GM12878 (cell line): ENCODE results near the gene MATN4. TPM values are rescaled to one million over a fixed set of nuclear protein-coding genes. Genes with fewer than 3 reads are reported as not detected.

Source experiments
- ATAC-seq: fragments of 200-7000 bp; cut with Tn5 transposase; 3 replicates; pipeline ENCODE4 v1.9.1; 2020; ENCODE audit warnings: mild to moderate bottlenecking, moderate library complexity
- BruUV-seq: library from RNA; stranded (reverse); fragments of 400-500 nt; replicated peaks from 2 replicates; lab custom pipeline; 2021; lab: Mats Ljungman, UMichigan
- CTCF ChIA-PET: fragments of 300-600 bp; sonication (Branson Sonifier 250); formaldehyde crosslinking; extraction: SDS; loops from one replicate; lab custom pipeline; 2021; ENCODE audit warnings: inconsistent platforms; lab: Yijun Ruan, JAX
- POLR2A ChIA-PET: fragments of 350-600 bp; formaldehyde crosslinking; extraction: SDS; loops from one replicate; lab custom pipeline; 2021; ENCODE audit warnings: inconsistent platforms; lab: Charles Lee
- RAD21 ChIA-PET: fragments of 300-600 bp; sonication (Branson Sonifier 250); formaldehyde crosslinking; loops from one replicate; lab custom pipeline; 2023; ENCODE audit warnings: antibody characterized with exemption; ENCODE audit not compliant: unreplicated experiment; lab: Charles Lee
- SMC1A ChIA-PET: fragments of 300-600 bp; sonication (Branson Sonifier 250); formaldehyde crosslinking; loops from one replicate; lab custom pipeline; 2023; ENCODE audit not compliant: unreplicated experiment, uncharacterized antibody; lab: Charles Lee
- DNase-seq: peaks from one replicate; pipeline ENCODE4 v3.0.0-alpha.2; 2011; ENCODE audit warnings: low read depth, low spot score
- FAIRE-seq: peaks from 3 replicates; lab custom pipeline; 2011; peaks lifted over from hg19 to GRCh38; lab: Jason Lieb, UNC
- H2AFZ ChIP-seq: 2 replicates; pipeline ENCODE4 v1.6.0; 2011; ENCODE audit warnings: low read depth, low read length, control low read depth; ENCODE audit not compliant: control insufficient read depth
- H3K27ac ChIP-seq: 2 replicates; pipeline ENCODE4 v1.5.1; 2011; ENCODE audit warnings: control low read depth; ENCODE audit not compliant: control insufficient read depth, insufficient read depth
- H3K27me3 ChIP-seq, 2 experiments: replicated peaks in 1 of 2; 2 replicates each; pipeline versions ENCODE4 v1.6.0 to v1.6.1; 2011; ENCODE audit warnings: low read length in 1 of 2; ENCODE audit not compliant: control insufficient read depth in 2 of 2, insufficient read depth in 2 of 2
- H3K36me3 ChIP-seq, 2 experiments: 2 replicates each; pipeline ENCODE4 v1.5.1; 2011; ENCODE audit warnings: low read length in 1 of 2; ENCODE audit not compliant: control insufficient read depth in 2 of 2, insufficient read depth in 2 of 2
- H3K4me1 ChIP-seq: 2 replicates; pipeline ENCODE4 v1.6.1; 2011; ENCODE audit warnings: mild to moderate bottlenecking, low read length, moderate library complexity, mixed read lengths; ENCODE audit not compliant: control insufficient read depth, insufficient read depth
- H3K4me2 ChIP-seq: 2 replicates; pipeline ENCODE4 v1.6.0; 2011; ENCODE audit warnings: control low read depth; ENCODE audit not compliant: control insufficient read depth, insufficient read depth
- H3K4me3 ChIP-seq: fragments of 200-600 bp; sonication (generic); 2 replicates; pipeline ENCODE4 v1.5.1; 2016
- H3K79me2 ChIP-seq: 2 replicates; pipeline ENCODE4 v1.6.0; 2011; ENCODE audit warnings: low read length; ENCODE audit not compliant: control insufficient read depth, insufficient read depth
- H3K9ac ChIP-seq: 2 replicates; pipeline ENCODE4 v1.8.0; 2011; ENCODE audit warnings: low read length, control low read depth, mixed read lengths; ENCODE audit not compliant: control insufficient read depth, insufficient read depth
- H3K9me3 ChIP-seq: replicated peaks from 3 replicates; pipeline ENCODE4 v1.5.1; 2011; ENCODE audit warnings: mild to moderate bottlenecking, low read length; ENCODE audit not compliant: control insufficient read depth, insufficient read depth
- H4K20me1 ChIP-seq: 2 replicates; pipeline ENCODE4 v1.6.0; 2011; ENCODE audit not compliant: control insufficient read depth, insufficient read depth
- CHD1 ChIP-seq: IDR thresholded peaks from 2 replicates; pipeline ENCODE4 v1.6.1; 2012; ENCODE audit warnings: low read depth, low read length, improper control_type of control experiment
- E2F8 ChIP-seq: fragments of 450-650 bp; IDR thresholded peaks from 2 replicates; pipeline ENCODE4 v1.6.1; 2018; ENCODE audit warnings: mild to moderate bottlenecking, low read depth, moderate library complexity; ENCODE audit not compliant: partially characterized antibody
- HDAC2 ChIP-seq: fragments of 200-600 bp; sonication (generic); IDR thresholded peaks from 2 replicates; pipeline ENCODE4 v1.6.1; 2017
- MXI1 ChIP-seq: fragments of 150-350 bp; IDR thresholded peaks from 2 replicates; pipeline ENCODE4 v1.6.1; 2011; ENCODE audit warnings: low read depth, mild to moderate bottlenecking, inconsistent platforms, low read length, improper control_type of control experiment
- NFYB ChIP-seq: IDR thresholded peaks from 2 replicates; pipeline ENCODE4 v1.6.1; 2011; ENCODE audit warnings: low read depth, mild to moderate bottlenecking, low read length, improper control_type of control experiment, moderate library complexity; ENCODE audit not compliant: insufficient read depth
- POLR2A ChIP-seq: IDR thresholded peaks from 2 replicates; pipeline ENCODE4 v1.6.1; 2011; ENCODE audit warnings: low read depth, mild to moderate bottlenecking, low read length
- POLR2AphosphoS2 ChIP-seq: IDR thresholded peaks from 2 replicates; pipeline ENCODE4 v1.6.1; 2011; ENCODE audit warnings: low read depth, mild to moderate bottlenecking, low read length, improper control_type of control experiment, moderate library complexity
- RBBP5 ChIP-seq: fragments of 200-600 bp; sonication (generic); conservative IDR thresholded peaks from 2 replicates; pipeline ENCODE4 v1.6.1; 2016
- RELA ChIP-seq: fragments of 450-650 bp; IDR thresholded peaks from 2 replicates; pipeline ENCODE4 v1.8.0; 2014; ENCODE audit warnings: borderline replicate concordance; ENCODE audit not compliant: partially characterized antibody
- SMC3 ChIP-seq: IDR thresholded peaks from 2 replicates; pipeline ENCODE4 v1.6.1; 2011; ENCODE audit warnings: low read length, improper control_type of control experiment, borderline replicate concordance
- SUPT20H ChIP-seq: IDR thresholded peaks from 2 replicates; pipeline ENCODE4 v1.6.1; 2011; ENCODE audit warnings: low read depth, mild to moderate bottlenecking, low read length, moderate library complexity, borderline replicate concordance; ENCODE audit not compliant: control insufficient read depth
- SUZ12 ChIP-seq: fragments of 200-600 bp; sonication (generic); IDR thresholded peaks from one replicate; pipeline ENCODE4 v1.6.1; 2018; ENCODE audit warnings: antibody characterized with exemption, mild to moderate bottlenecking; ENCODE audit not compliant: unreplicated experiment
- TAF1 ChIP-seq: IDR thresholded peaks from 2 replicates; pipeline ENCODE4 v1.6.1; 2011; ENCODE audit warnings: mild to moderate bottlenecking, low read depth, low read length, borderline replicate concordance
- WGBS: methylation state at CpG from one replicate; pipeline ENCODE4 v1.1.6; 2016; ENCODE audit warnings: low lambda C conversion rate; ENCODE audit not compliant: insufficient replicate concordance, insufficient coverage; ENCODE audit errors: missing lambda C conversion rate; 5-methylcytosine and 5-hydroxymethylcytosine counted together
- in situ Hi-C: fragments of 300-500 bp; cut with MboI; formaldehyde crosslinking; loops from 9 replicates; pipeline ENCODE4 v1.14.3; 2018; ENCODE audit warnings: mixed read lengths
- intact Hi-C: fragments of 100-400 bp; cut with micrococcal nuclease; formaldehyde crosslinking; loops from one replicate; pipeline ENCODE4 v1.14.2; 2022; ENCODE audit not compliant: unreplicated experiment
- polyA plus RNA-seq, 11 experiments: library from polyadenylated mRNA; depleted of rRNA in 4 of 11; unstranded in 6 of 11; stranded (reverse) in 5 of 11; fragments of >200 nt; fragmentation: Nextera tagmentation in 4 of 11; fragmentation: Illumina TruSeq in 1 of 11; extraction: Ambion mirVana in 4 of 11; extraction: Trizol in 1 of 11; gene quantifications; 1 replicate in 1 of 11; 2 replicates in 10 of 11; pipeline versions ENCODE4 v1.2.1 to v1.2.3, GENCODE V29; 2011 to 2016; ENCODE audit warnings: inconsistent platforms in 2 of 11, missing spikeins in 2 of 11, low read depth in 1 of 11
- total RNA-seq, 4 experiments: library from RNA; depleted of rRNA in 3 of 4; stranded (reverse); fragments of >200 nt in 3 of 4; fragmentation: Illumina TruSeq in 1 of 4; extraction: Trizol in 1 of 4; gene quantifications; 2 replicates each; pipeline versions ENCODE4 v1.2.1 to v1.2.3, GENCODE V29; 2013 to 2021
- TF ChIP-seq, protein P1 (sequence below): fragments of 450-650 bp; IDR thresholded peaks from 2 replicates; pipeline ENCODE4 v1.6.1; 2017; ENCODE audit warnings: borderline replicate concordance
- TF ChIP-seq, protein P2 (sequence below): fragments of 450-650 bp; conservative IDR thresholded peaks from 2 replicates; pipeline ENCODE4 v1.6.1; 2017; ENCODE audit warnings: mild to moderate bottlenecking, moderate library complexity

The MATN4 gene
- total and polyA plus RNA-seq, 10 of the 15 experiments (the other 5 are each of a cell fraction or from before 2014, with no cell fraction given), result 0.10 to 0.15 TPM; not detected in 8

GRCh38 chr20:45354423-45355208, 46.5 kb upstream of the MATN4 start:
- peaks cover 3% of the 10 kb centered on the region for H3K4me1 ChIP-seq
- H4K20me1 ChIP-seq, result no peaks in the 10 kb centered on the region
- TF ChIP-seq RBBP5 (no peak), CHD1 (no peak), SMC3 (no peak), HDAC2 (no peak), SUZ12 (no peak), NFYB (no peak), MXI1 (no peak), POLR2A (no peak), E2F8 (no peak), POLR2AphosphoS2 (no peak), TAF1 (no peak), SUPT20H (no peak), RELA (no peak)
- TF ChIP-seq, protein P1, sequence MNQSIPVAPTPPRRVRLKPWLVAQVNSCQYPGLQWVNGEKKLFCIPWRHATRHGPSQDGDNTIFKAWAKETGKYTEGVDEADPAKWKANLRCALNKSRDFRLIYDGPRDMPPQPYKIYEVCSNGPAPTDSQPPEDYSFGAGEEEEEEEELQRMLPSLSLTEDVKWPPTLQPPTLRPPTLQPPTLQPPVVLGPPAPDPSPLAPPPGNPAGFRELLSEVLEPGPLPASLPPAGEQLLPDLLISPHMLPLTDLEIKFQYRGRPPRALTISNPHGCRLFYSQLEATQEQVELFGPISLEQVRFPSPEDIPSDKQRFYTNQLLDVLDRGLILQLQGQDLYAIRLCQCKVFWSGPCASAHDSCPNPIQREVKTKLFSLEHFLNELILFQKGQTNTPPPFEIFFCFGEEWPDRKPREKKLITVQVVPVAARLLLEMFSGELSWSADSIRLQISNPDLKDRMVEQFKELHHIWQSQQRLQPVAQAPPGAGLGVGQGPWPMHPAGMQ, result no peak
- TF ChIP-seq, protein P2, sequence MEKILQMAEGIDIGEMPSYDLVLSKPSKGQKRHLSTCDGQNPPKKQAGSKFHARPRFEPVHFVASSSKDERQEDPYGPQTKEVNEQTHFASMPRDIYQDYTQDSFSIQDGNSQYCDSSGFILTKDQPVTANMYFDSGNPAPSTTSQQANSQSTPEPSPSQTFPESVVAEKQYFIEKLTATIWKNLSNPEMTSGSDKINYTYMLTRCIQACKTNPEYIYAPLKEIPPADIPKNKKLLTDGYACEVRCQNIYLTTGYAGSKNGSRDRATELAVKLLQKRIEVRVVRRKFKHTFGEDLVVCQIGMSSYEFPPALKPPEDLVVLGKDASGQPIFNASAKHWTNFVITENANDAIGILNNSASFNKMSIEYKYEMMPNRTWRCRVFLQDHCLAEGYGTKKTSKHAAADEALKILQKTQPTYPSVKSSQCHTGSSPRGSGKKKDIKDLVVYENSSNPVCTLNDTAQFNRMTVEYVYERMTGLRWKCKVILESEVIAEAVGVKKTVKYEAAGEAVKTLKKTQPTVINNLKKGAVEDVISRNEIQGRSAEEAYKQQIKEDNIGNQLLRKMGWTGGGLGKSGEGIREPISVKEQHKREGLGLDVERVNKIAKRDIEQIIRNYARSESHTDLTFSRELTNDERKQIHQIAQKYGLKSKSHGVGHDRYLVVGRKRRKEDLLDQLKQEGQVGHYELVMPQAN, result no peak
- TF ChIP-seq, all 136 proteins: peak for 0
- ChIA-PET RAD21 (interaction anchor here (1.2 kb wide), 1 partner anchor 83 kb away, joined by 3 read pairs; no protein-coding TSS in a partner anchor), SMC1A (interaction anchor here (0.9 to 1.0 kb wide), 2 partner anchors 10 to 82 kb away, joined by 3 to 4 read pairs; no protein-coding TSS in a partner anchor), POLR2A (no interaction called here), CTCF (interaction anchor here (0.8 to 6.3 kb wide), 3 partner anchors 34 to 95 kb away, joined by 3 to 35 read pairs (median 5); no protein-coding TSS in a partner anchor)
- WGBS, result 48% methylated on average over 9 of the region's 9 CpGs
- in situ Hi-C loops (no loop called here), intact Hi-C loops (no loop called here)
- no peaks in the 10 kb centered on the region for H3K36me3 ChIP-seq
- no peak for ATAC-seq
- H3K4me3 ChIP-seq, result no peak overlapping the region
- H2AFZ ChIP-seq, result no peak overlapping the region
- no peaks in the 10 kb centered on the region for H3K9me3 ChIP-seq
- FAIRE-seq, result no peak
- H3K4me2 ChIP-seq, result no peak overlapping the region
- no peaks in the 10 kb centered on the region for H3K27me3 ChIP-seq
- H3K27ac ChIP-seq, result no peak overlapping the region
- H3K9ac ChIP-seq, result no peak overlapping the region
- H3K79me2 ChIP-seq, result no peaks in the 10 kb centered on the region
- BruUV-seq, result no TSS peak
- DNase-seq, result no peak
